Stimulated activated naive CD8-positive, alpha-beta T cell treated with anti-CD3 and anti-CD28 coated beads, Interleukin-15, Interleukin-2, amounts not matched to agents 100 U/mL and 50 U/mL, for 24 hours (primary cell): ENCODE results near the gene C6orf163.
A peak's percentile ranks its signal among the peaks of the same experiment; 100 is the strongest.

Source experiments
- ATAC-seq: fragments of 150-1000 bp; cut with Tn5 transposase; one replicate; pipeline ENCODE4 v1.10.0; 2021
- DNase-seq: peaks from one replicate; pipeline ENCODE4 v3.0.0; 2021

The C6orf163 gene

GRCh38 chr6:87357479-87358196, 13.0 kb downstream of the C6orf163 start:
- DNase-seq, result no peak
- no peak for ATAC-seq

GRCh38 chr6:87364602-87365252, 20.1 kb downstream of the C6orf163 start:
- DNase-seq (no peak), ATAC-seq (no peak)

- no peak for ATAC-seq
- no peak for DNase-seq
Measured at GRCh38 chr6:87366072-87366827, 21.6 kb downstream of the C6orf163 start.

- no peak for DNase-seq
- ATAC-seq, result no peak
Measured at GRCh38 chr6:87366899-87367298, 22.3 kb downstream of the C6orf163 start.

GRCh38 chr6:87373377-87373776, 28.8 kb downstream of the C6orf163 start:
- no peak for ATAC-seq
- no peak for DNase-seq

GRCh38 chr6:87375315-87375714, 30.7 kb downstream of the C6orf163 start:
- DNase-seq (no peak), ATAC-seq (no peak)

GRCh38 chr6:87376643-87377042, 32.0 kb downstream of the C6orf163 start:
- DNase-seq, result no peak
- ATAC-seq, result no peak

GRCh38 chr6:87378947-87379346, 34.3 kb downstream of the C6orf163 start:
- no peak for ATAC-seq
- DNase-seq, result no peak

GRCh38 chr6:87382861-87383260, 38.2 kb downstream of the C6orf163 start:
- ATAC-seq, result no peak

GRCh38 chr6:87384038-87384437, 39.4 kb downstream of the C6orf163 start:
- DNase-seq (no peak), ATAC-seq (no peak)

More at GRCh38 chr6:87382861-87383260, 38.2 kb downstream of the C6orf163 start:
- no peak for DNase-seq

GRCh38 chr6:87384449-87384848, 39.8 kb downstream of the C6orf163 start:
- DNase-seq (no peak), ATAC-seq (no peak)

- DNase-seq (no peak), ATAC-seq (no peak)
Measured at GRCh38 chr6:87391334-87391733, 46.7 kb downstream of the C6orf163 start.

- peak; percentile 24 for DNase-seq
- ATAC-seq, result peak; percentile 71
Measured at GRCh38 chr6:87393026-87393622, 48.5 kb downstream of the C6orf163 start.

- DNase-seq, result no peak
Measured at GRCh38 chr6:87395431-87395830, 50.8 kb downstream of the C6orf163 start.

GRCh38 chr6:87396595-87397392, 52.2 kb downstream of the C6orf163 start:
- no peak for DNase-seq
- ATAC-seq, result no peak

More at GRCh38 chr6:87395431-87395830, 50.8 kb downstream of the C6orf163 start:
- no peak for ATAC-seq

GRCh38 chr6:87397656-87398055, 53.0 kb downstream of the C6orf163 start:
- DNase-seq, result no peak
- ATAC-seq, result no peak

GRCh38 chr6:87401832-87402231, 57.2 kb downstream of the C6orf163 start:
- ATAC-seq (no peak), DNase-seq (no peak)

- DNase-seq (no peak), ATAC-seq (peak; percentile 7)
Measured at GRCh38 chr6:87407561-87407900, 62.9 kb downstream of the C6orf163 start.

- DNase-seq (peak; percentile 75), ATAC-seq (peak; percentile 85)
Measured at GRCh38 chr6:87407901-87408720, 63.5 kb downstream of the C6orf163 start, which contains the start of gene CFAP206. Gene CFAP206 (plus strand): TSS chr6:87407972. CDS start chr6:87409840, 1,868 bp downstream.

GRCh38 chr6:87408721-87409155, 64.1 kb downstream of the C6orf163 start:
- no peak for ATAC-seq
- no peak for DNase-seq
